Heart left ventricle (tissue), 13 donors: ENCODE results near the gene PSMB10.

Source experiments
- CTCF ChIP-seq, 12 donors: fragments of 200-600 bp; sonication (generic) in 4 of 12; IDR thresholded peaks; one replicate each; pipeline versions ENCODE4 v1.5.0 to v1.8.0; 2018 to 2022; ENCODE audit warnings: antibody characterized with exemption in 12 of 12, mild to moderate bottlenecking in 5 of 12
- POLR2A ChIP-seq, 2 donors: fragments of 450-650 bp; IDR thresholded peaks; one replicate each; pipeline ENCODE4 v1.6.1; 2017; ENCODE audit warnings: antibody characterized with exemption in 2 of 2, mild to moderate bottlenecking in 2 of 2, moderate library complexity in 2 of 2
- donor health status: ischemic (EF 13 %, LVEDD 7.1; RV severe dilation, severe dysfunction).
- donor health status: DM: no; HTN: yes; CAD: no.
- donor health status: DM: no; HTN: no; CAD: no.
- donor health status: ischemic (EF 25% LVEDD 6.9; RV normal size, moderate dysfunction).
- donor health status: ischemic (EF 25% LVEDD 5.7; RV mildly dilated, moderate dysfunction).
- donor health status: ischemic (EF 35%, LVEDD 5.7; RV mildly dilated, moderate dysfunction).
- donor health status: nonischemic (EF 11% LVEDD 7.7; RV severe dilation, severe dysfunction).
- donor health status: DM: yes; HTN: yes; CAD: no.
- donor health status: PGD.
- donor health status: ischemic (EF 29% LVEDD 5.4; RV normal size, mild dysfunction).
- donor health status: nonischemic (EF 23%, LVEDD 6.1; RV moderate dilation, normal function).

DNA sequence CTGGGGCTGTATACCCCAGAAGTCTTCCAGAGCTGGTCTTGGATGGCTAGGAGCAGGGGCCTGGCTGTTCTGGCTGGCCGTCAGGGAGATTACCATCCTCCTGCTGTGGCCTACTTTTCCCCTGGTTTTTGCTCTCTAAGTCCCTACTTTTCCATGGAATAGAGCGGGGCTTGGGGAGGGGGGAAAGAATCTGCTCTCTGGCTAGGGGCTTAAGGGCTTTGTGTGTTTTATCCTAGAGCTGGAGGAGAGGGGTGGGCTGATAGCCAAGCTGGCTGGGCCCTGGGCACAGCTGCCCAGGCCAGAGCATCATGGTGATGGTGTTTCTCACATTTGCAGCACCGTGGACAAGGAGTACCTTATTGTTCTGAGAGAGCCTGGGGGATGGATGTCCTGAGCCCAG lies 48.3 kb downstream of the PSMB10 start:
- TF ChIP-seq CTCF (IDR thresholded peaks at IDR 0.05) (no peak), POLR2A (IDR thresholded peaks at IDR 0.05) (no peak)
